Esophagus muscularis mucosa (tissue), 4 donors: Measurements from ENCODE around the gene MINK1.

Experiments
- CTCF ChIP-seq, 3 experiments: fragments of 200-600 bp in 2 of 3; fragments of 450-650 bp in 1 of 3; sonication (generic) in 2 of 3; IDR thresholded peaks; one replicate each; pipeline ENCODE4 v1.5.1; 2017 to 2019; ENCODE audit warnings: antibody characterized with exemption in 3 of 3, mild to moderate bottlenecking in 2 of 3, moderate library complexity in 1 of 3
- EP300 ChIP-seq: sonication (generic); formaldehyde crosslinking; IDR thresholded peaks from one replicate; pipeline ENCODE4 v1.6.1; 2017; ENCODE audit warnings: antibody characterized with exemption
- POLR2AphosphoS5 ChIP-seq, 2 donors: sonication (generic); formaldehyde crosslinking; IDR thresholded peaks; one replicate each; pipeline ENCODE4 v1.6.1; 2017; ENCODE audit warnings: antibody characterized with exemption in 2 of 2

- no peak for TF ChIP-seq POLR2AphosphoS5 (IDR thresholded peaks at IDR 0.05)
- TF ChIP-seq EP300: no peak
- TF ChIP-seq CTCF (IDR thresholded peaks at IDR 0.05): no peak
Measured at GRCh38 chr17:4897198-4897687, 64.1 kb downstream of the MINK1 start.
